ENCODE data around the gene ZNF578.
"Not testable (repeated sequence)": the region's sequence is repeated elsewhere in the genome, so short reads cannot be mapped to it uniquely, and the experiment has no call there.

Gene ZNF578

DNA sequence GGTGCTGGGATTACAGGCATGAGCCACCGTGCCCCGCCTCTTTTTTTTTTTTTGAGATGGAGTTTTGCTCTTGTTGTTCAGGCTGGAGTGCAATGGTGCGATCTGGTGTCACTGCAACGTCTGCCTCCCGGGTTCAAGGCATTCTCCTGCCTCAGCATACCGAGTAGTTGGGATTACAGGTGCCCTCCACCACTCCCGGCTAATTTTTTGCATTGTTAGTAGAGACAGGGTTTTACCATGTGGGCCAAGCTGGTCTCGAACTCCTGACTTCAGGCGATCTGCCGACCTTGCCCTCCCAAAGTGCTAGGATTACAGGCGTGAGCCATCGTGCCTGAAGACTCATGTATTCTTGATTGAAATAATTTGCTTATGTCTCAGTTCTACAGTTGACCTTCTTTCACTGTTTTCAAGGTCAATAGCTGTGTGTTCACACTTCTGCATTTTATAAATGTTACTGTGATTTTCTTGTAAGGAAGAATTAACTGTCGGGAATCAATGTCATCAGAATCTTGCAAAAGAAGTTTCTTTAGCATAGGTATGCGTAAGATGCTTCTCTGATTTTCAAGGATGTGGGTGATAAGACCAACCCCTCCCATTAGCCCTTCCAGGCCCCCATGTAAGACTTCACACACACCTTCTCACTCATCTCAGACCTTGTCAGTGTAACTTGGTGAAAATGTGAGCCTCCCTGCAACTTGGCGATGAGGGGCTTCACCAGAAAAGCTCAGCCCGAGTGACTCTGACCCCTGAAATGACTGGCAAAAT, 104.1 kb downstream of the ZNF578 start:
- in situ Hi-C loops (cut with HindIII; ENCODE audit: low sequenced_read_pairs), result no loop called here

DNA sequence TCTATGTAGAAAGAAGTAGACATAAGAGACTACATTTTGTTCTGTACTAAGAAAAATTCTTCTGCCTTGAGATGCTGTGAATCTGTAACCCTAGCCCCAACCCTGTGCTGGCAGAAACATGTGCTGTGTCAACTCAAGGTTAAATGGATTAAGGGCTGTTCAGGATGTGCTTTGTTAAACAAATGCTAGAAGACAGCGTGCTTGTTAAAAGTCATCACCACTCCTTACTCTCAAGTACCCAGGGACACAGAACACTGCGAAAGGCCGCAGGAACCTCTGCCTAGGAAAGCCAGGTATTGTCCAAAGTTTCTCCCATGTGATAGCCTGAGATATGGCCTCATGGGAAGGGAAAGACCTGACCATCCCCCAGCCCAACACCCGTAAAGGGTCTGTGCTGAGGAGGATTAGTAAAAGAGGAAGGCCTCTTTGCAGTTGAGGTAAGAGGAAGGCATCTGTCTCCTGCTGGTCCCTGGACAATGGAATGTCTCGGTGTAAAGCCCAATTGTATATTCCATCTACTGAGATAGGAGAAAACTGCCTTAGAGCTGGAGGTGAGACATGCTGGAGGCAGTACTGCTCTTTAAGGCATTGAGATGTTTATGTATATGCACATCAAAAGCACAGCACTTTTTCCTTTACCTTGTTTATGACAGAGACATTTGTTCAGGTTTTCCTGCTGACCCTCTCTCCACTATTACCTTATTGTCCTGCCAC, 105.5 kb downstream of the ZNF578 start:
- in situ Hi-C loops (cut with HindIII; ENCODE audit: low sequenced_read_pairs), result not testable (repeated sequence)

DNA sequence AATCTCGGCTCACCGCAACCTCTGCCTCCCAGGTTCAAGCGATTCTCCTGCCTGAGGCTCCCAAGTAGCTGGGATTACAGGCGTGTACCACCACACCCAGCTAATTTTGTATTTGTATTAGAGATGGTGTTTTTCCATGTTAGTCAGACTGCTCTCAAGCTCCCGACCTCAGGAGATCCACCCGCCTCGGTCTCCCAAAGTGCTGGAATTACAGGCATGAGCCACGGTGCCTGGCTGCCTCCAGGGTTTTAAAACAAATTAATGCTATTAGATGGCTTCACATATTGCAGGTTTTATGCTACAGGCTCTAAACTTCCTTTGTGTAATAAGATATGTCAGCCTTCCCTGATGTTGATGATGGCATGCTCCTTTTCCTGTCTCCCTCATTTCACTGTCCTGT, 108.3 kb downstream of the ZNF578 start:
- in situ Hi-C loops (cut with HindIII; ENCODE audit: low sequenced_read_pairs), result not testable (repeated sequence)

All from DLD1 (cell line).